Neural cell (in vitro differentiated cells): ENCODE measurements around the gene BUD23. TPM values are rescaled to one million over a fixed set of nuclear protein-coding genes. Genes with fewer than 3 reads are reported as not detected.
A peak's percentile ranks its signal among the peaks of the same experiment; 100 is the strongest.

Experiments used
- H2AFZ ChIP-seq: fragments of 200-600, 300-800 bp; sonication (generic), shearing (Covaris generic); 2 replicates; pipeline ENCODE4 v1.6.0; 2014; ENCODE audit warnings: low read depth, mild to moderate bottlenecking, antibody characterized with exemption, low read length, moderate library complexity
- H3F3A ChIP-seq: fragments of 200-600 bp; shearing (Covaris generic); 2 replicates; pipeline ENCODE4 v1.6.1; 2016; ENCODE audit warnings: mild to moderate bottlenecking, moderate library complexity, mixed read lengths, antibody characterized with exemption, low read length; ENCODE audit not compliant: insufficient read depth, poor library complexity, severe bottlenecking
- H3K27ac ChIP-seq: fragments of 200-600, 300-800 bp; sonication (generic), shearing (Covaris generic); 2 replicates; pipeline ENCODE4 v1.5.1; 2014; ENCODE audit warnings: mild to moderate bottlenecking, low read length, moderate library complexity
- H3K27me3 ChIP-seq: fragments of 300-800, 200-600 bp; sonication (generic), shearing (Covaris generic); 2 replicates; pipeline ENCODE4 v1.6.0; 2014; ENCODE audit warnings: mild to moderate bottlenecking, low read depth, low read length, moderate library complexity; ENCODE audit not compliant: insufficient read depth
- H3K36me3 ChIP-seq: fragments of 300-800, 200-600 bp; sonication (generic), shearing (Covaris generic); 2 replicates; pipeline ENCODE4 v1.5.1; 2014; ENCODE audit warnings: mild to moderate bottlenecking, antibody characterized with exemption, low read length, moderate library complexity; ENCODE audit not compliant: insufficient read depth
- H3K4me2 ChIP-seq: fragments of 300-800, 200-600 bp; sonication (generic), shearing (Covaris generic); 2 replicates; pipeline ENCODE4 v1.6.0; 2014; ENCODE audit warnings: mild to moderate bottlenecking, low read length
- H3K4me3 ChIP-seq: fragments of 300-800, 200-600 bp; sonication (generic), shearing (Covaris generic); 2 replicates; pipeline ENCODE4 v1.5.1; 2014; ENCODE audit warnings: mild to moderate bottlenecking, low read length, moderate library complexity
- H3K79me2 ChIP-seq: fragments of 200-600 bp; shearing (Covaris generic); replicated peaks from 2 replicates; pipeline ENCODE4 v1.6.0; 2014; ENCODE audit warnings: mild to moderate bottlenecking, low read length, moderate library complexity; ENCODE audit not compliant: insufficient read depth
- H3K9ac ChIP-seq: fragments of 300-800, 200-600 bp; sonication (generic), shearing (Covaris generic); 2 replicates; pipeline ENCODE4 v1.6.1; 2016; ENCODE audit warnings: mild to moderate bottlenecking, low read length, mixed read lengths
- H3K9me2 ChIP-seq: fragments of 200-600 bp; shearing (Covaris generic); 2 replicates; pipeline ENCODE4 v1.6.1; 2016; ENCODE audit warnings: mild to moderate bottlenecking, low read length, mixed read lengths; ENCODE audit not compliant: insufficient read depth
- H3K9me3 ChIP-seq: fragments of 200-600, 300-800 bp; sonication (generic), shearing (Covaris generic); 2 replicates; pipeline ENCODE4 v1.6.1; 2016; ENCODE audit warnings: mild to moderate bottlenecking, mixed run types, low read length, moderate library complexity, mixed read lengths
- H4K20me1 ChIP-seq: fragments of 200-600 bp; shearing (Covaris generic); 2 replicates; pipeline ENCODE4 v1.6.1; 2016; ENCODE audit warnings: mild to moderate bottlenecking, mixed run types; ENCODE audit not compliant: insufficient read depth
- EP300 ChIP-seq: fragments of 450-650 bp; conservative IDR thresholded peaks from 2 replicates; pipeline ENCODE4 v1.6.1; 2014; ENCODE audit warnings: antibody characterized with exemption, mild to moderate bottlenecking, moderate library complexity; ENCODE audit not compliant: poor library complexity, severe bottlenecking
- EZH2 ChIP-seq: fragments of 200-600, 300-800 bp; shearing (Covaris generic), sonication (generic); IDR thresholded peaks from 2 replicates; pipeline ENCODE4 v1.6.1; 2014; ENCODE audit warnings: antibody characterized with exemption, low read length, borderline replicate concordance, mild to moderate bottlenecking; ENCODE audit not compliant: insufficient read depth, poor library complexity, severe bottlenecking
- MXI1 ChIP-seq: fragments of 450-650 bp; conservative IDR thresholded peaks from 2 replicates; pipeline ENCODE4 v1.6.1; 2014; ENCODE audit warnings: antibody characterized with exemption, mild to moderate bottlenecking; ENCODE audit not compliant: poor library complexity, severe bottlenecking
- POLR2AphosphoS5 ChIP-seq: IDR thresholded peaks from 2 replicates; pipeline ENCODE4 v1.6.1; 2012
- RAD21 ChIP-seq: fragments of 450-650 bp; conservative IDR thresholded peaks from 2 replicates; pipeline ENCODE4 v1.6.1; 2014; ENCODE audit warnings: antibody characterized with exemption, mild to moderate bottlenecking, moderate library complexity
- SMC3 ChIP-seq: fragments of 450-650 bp; conservative IDR thresholded peaks from 2 replicates; pipeline ENCODE4 v1.6.1; 2014; ENCODE audit warnings: antibody characterized with exemption, mild to moderate bottlenecking, moderate library complexity; ENCODE audit not compliant: poor library complexity
- TAF1 ChIP-seq: IDR thresholded peaks from 2 replicates; pipeline ENCODE4 v1.6.1; 2012; ENCODE audit warnings: low read depth
- polyA plus RNA-seq: library from polyadenylated mRNA; depleted of rRNA; stranded (reverse); fragments of >200 nt; gene quantifications from 2 replicates; pipeline ENCODE4 v1.2.3, GENCODE V29; 2014
- TF ChIP-seq, protein P1 (sequence below): fragments of 450-650 bp; IDR thresholded peaks from 2 replicates; pipeline ENCODE4 v1.5.1; 2014; ENCODE audit warnings: antibody characterized with exemption, mild to moderate bottlenecking, moderate library complexity; ENCODE audit not compliant: poor library complexity, severe bottlenecking
- TF ChIP-seq, protein P2 (sequence below): IDR thresholded peaks from 2 replicates; pipeline ENCODE4 v1.6.1; 2012; ENCODE audit warnings: borderline replicate concordance

Gene BUD23
- polyA plus RNA-seq, 1 donor from 2014 or later, result 82.9 TPM

DNA sequence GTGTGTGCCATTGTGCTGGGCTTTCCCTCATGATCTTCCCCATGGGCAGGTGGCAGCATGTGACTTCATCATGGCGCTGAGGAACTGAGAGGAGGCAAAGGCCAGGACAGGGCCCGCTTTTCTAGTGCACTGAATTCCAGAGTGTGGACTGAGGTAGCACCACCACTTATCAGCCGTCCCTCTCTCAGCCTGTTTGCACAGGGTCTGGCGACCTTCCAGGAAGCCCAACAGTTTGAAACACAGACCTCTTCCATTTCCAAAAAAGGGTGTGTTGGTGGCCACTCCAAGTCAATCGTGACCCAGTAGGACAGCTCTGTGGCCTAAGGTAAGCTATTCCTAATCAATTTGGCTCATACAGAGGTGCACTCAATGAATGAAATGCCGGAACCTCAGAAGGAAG lies 4.5 kb upstream of the BUD23 start:
- Histone ChIP-seq H3K27me3 (no peaks in the 10 kb centered on the region), H3K9me2 (no peaks in the 10 kb centered on the region), H3K4me3 (no peak overlapping the region), H3F3A (no peaks in the 10 kb centered on the region), H3K9ac (no peak overlapping the region), H3K36me3 (no peaks in the 10 kb centered on the region), H4K20me1 (no peaks in the 10 kb centered on the region), H3K79me2 (peaks cover 28% of the 10 kb centered on the region), H2AFZ (no peak overlapping the region), H3K9me3 (no peaks in the 10 kb centered on the region), H3K4me2 (no peak overlapping the region), H3K27ac (no peak overlapping the region)
- TF ChIP-seq EP300 (no peak), POLR2AphosphoS5 (peak; percentile 4)

DNA sequence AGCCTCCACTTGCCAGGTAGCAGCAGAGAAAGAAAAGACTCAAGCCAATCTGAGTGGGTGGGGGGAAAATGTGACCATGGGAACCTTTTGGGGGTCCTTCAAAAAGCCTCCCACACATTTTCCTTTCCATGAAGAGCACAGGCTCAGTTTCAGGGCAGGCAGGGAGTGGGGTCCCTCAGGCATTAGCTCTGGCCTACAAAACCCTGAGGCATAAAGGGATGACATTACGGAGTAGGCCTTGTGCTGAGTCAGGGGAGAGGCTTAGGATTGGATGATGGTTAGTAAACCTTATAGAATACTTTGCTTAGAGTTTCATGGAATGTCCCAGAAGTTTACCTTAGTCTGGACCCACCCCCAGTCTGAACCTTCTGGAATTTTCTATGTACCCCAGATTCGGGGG lies 3.7 kb upstream of the BUD23 start:
- Histone ChIP-seq H3K36me3 (no peaks in the 10 kb centered on the region), H3K9me3 (no peaks in the 10 kb centered on the region), H4K20me1 (no peaks in the 10 kb centered on the region), H3K9me2 (no peaks in the 10 kb centered on the region), H3K4me3 (no peak overlapping the region), H3K79me2 (peaks cover 36% of the 10 kb centered on the region), H3K27ac (no peak overlapping the region), H3F3A (no peaks in the 10 kb centered on the region), H3K9ac (no peak overlapping the region), H3K27me3 (no peaks in the 10 kb centered on the region), H2AFZ (no peak overlapping the region), H3K4me2 (no peak overlapping the region)
- TF ChIP-seq, protein P1, sequence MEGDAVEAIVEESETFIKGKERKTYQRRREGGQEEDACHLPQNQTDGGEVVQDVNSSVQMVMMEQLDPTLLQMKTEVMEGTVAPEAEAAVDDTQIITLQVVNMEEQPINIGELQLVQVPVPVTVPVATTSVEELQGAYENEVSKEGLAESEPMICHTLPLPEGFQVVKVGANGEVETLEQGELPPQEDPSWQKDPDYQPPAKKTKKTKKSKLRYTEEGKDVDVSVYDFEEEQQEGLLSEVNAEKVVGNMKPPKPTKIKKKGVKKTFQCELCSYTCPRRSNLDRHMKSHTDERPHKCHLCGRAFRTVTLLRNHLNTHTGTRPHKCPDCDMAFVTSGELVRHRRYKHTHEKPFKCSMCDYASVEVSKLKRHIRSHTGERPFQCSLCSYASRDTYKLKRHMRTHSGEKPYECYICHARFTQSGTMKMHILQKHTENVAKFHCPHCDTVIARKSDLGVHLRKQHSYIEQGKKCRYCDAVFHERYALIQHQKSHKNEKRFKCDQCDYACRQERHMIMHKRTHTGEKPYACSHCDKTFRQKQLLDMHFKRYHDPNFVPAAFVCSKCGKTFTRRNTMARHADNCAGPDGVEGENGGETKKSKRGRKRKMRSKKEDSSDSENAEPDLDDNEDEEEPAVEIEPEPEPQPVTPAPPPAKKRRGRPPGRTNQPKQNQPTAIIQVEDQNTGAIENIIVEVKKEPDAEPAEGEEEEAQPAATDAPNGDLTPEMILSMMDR, result no peak
- TF ChIP-seq EZH2 (no peak), EP300 (no peak), RAD21 (no peak), SMC3 (no peak), POLR2AphosphoS5 (no peak), TAF1 (no peak), MXI1 (no peak)
- TF ChIP-seq, protein P2, sequence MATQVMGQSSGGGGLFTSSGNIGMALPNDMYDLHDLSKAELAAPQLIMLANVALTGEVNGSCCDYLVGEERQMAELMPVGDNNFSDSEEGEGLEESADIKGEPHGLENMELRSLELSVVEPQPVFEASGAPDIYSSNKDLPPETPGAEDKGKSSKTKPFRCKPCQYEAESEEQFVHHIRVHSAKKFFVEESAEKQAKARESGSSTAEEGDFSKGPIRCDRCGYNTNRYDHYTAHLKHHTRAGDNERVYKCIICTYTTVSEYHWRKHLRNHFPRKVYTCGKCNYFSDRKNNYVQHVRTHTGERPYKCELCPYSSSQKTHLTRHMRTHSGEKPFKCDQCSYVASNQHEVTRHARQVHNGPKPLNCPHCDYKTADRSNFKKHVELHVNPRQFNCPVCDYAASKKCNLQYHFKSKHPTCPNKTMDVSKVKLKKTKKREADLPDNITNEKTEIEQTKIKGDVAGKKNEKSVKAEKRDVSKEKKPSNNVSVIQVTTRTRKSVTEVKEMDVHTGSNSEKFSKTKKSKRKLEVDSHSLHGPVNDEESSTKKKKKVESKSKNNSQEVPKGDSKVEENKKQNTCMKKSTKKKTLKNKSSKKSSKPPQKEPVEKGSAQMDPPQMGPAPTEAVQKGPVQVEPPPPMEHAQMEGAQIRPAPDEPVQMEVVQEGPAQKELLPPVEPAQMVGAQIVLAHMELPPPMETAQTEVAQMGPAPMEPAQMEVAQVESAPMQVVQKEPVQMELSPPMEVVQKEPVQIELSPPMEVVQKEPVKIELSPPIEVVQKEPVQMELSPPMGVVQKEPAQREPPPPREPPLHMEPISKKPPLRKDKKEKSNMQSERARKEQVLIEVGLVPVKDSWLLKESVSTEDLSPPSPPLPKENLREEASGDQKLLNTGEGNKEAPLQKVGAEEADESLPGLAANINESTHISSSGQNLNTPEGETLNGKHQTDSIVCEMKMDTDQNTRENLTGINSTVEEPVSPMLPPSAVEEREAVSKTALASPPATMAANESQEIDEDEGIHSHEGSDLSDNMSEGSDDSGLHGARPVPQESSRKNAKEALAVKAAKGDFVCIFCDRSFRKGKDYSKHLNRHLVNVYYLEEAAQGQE, result no peak

DNA sequence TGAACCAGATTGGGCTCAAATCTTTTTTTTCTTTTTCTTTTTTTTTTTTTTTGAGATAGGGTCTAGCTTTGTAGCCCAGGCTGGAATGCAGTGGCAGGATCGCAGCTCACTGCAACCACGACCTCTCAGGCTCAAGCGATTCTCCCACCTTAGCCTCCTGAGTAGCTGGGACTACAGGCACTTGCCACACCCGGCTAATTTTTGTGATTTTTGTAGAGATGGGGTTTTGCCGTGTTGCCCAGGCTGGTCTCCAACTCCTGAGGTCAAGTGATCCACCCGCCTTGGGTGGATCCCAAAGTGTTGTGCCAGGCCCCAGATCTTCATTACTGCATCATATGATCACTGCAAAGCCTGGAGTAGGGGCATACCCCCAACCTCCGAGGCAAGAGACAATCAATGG lies 2.9 kb upstream of the BUD23 start:
- H2AFZ ChIP-seq, result no peak overlapping the region
- H3K9ac ChIP-seq, result no peak overlapping the region
- no peaks in the 10 kb centered on the region for H3K27me3 ChIP-seq
- H3K79me2 ChIP-seq, result peaks cover 36% of the 10 kb centered on the region
- no peaks in the 10 kb centered on the region for H3F3A ChIP-seq
- H3K4me3 ChIP-seq, result peak overlapping the region; percentile 99
- H3K27ac ChIP-seq, result no peak overlapping the region
- H3K9me3 ChIP-seq, result no peaks in the 10 kb centered on the region
- H4K20me1 ChIP-seq, result no peaks in the 10 kb centered on the region
- H3K36me3 ChIP-seq, result no peaks in the 10 kb centered on the region
- TF ChIP-seq RAD21, result no peak
- no peak overlapping the region for H3K4me2 ChIP-seq
- no peaks in the 10 kb centered on the region for H3K9me2 ChIP-seq
